ENCODE measurements around the gene IPMK.
"Not testable (repeated sequence)": the region's sequence is repeated elsewhere in the genome, so short reads cannot be mapped to it uniquely, and the experiment has no call there.

DNA sequence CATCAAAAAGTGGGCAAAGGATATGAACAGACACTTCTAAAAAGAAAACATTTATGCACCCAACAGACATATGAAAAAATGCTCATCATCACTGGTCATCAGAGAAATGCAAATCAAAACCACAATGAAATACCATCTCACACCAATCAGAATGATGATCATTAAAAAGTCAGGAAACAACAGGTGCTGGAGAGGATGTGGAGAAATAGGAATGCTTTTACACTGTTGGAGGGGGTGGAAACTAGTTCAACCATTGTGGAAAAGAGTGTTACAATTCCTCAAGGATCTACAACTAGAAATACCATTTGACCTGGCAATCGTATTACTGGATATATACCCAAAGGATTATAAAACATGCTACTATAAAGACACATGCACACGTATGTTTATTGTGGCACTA lies 111.8 kb downstream of the IPMK start:
- TF ChIP-seq, protein P1, sequence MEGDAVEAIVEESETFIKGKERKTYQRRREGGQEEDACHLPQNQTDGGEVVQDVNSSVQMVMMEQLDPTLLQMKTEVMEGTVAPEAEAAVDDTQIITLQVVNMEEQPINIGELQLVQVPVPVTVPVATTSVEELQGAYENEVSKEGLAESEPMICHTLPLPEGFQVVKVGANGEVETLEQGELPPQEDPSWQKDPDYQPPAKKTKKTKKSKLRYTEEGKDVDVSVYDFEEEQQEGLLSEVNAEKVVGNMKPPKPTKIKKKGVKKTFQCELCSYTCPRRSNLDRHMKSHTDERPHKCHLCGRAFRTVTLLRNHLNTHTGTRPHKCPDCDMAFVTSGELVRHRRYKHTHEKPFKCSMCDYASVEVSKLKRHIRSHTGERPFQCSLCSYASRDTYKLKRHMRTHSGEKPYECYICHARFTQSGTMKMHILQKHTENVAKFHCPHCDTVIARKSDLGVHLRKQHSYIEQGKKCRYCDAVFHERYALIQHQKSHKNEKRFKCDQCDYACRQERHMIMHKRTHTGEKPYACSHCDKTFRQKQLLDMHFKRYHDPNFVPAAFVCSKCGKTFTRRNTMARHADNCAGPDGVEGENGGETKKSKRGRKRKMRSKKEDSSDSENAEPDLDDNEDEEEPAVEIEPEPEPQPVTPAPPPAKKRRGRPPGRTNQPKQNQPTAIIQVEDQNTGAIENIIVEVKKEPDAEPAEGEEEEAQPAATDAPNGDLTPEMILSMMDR (IDR thresholded peaks at IDR 0.05): not testable (repeated sequence)
- not testable (repeated sequence) for TF ChIP-seq POLR2A, POLR2AphosphoS5 (IDR thresholded peaks at IDR 0.05)
